ENCODE data around the gene ADGRL3.

ADGRL3 gene

DNA sequence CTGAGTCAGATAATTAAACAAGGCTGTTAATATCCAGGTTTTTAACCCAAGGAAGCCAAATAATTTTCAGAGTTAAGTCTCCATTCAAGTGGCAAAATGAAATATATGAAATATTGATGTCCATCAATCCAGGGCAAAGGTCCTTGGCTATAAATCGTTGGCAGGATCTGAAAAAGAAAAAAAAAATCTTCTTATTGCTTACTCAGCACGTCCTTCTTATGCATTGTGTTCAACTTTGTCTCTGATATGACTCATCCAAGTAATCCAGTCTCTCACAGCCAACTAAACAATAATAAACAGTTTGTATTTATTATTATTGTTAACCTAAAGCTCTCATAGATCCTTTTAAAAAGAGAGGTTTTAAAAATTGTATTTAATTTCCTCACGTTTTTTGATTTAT is 851.2 kb downstream of the ADGRL3 start:
- Histone ChIP-seq H3K4me1 (ENCODE audit: insufficient read depth, low read length, severe bottlenecking) (no peaks in the 10 kb centered on the region), H2AFZ (ENCODE audit: low read length) (no peak overlapping the region)

GRCh38 chr4:62053974-62054373 is 853.8 kb downstream of the ADGRL3 start:
- no peaks in the 10 kb centered on the region for H4K20me1 ChIP-seq (ENCODE audit: insufficient read depth, low read length)
- no peak overlapping the region for H2AFZ ChIP-seq (ENCODE audit: low read length)
- no peak overlapping the region for H3K27ac ChIP-seq (ENCODE audit: low read depth, low read length, poor library complexity, severe bottlenecking)
- H3K9ac ChIP-seq (ENCODE audit: low read length), result no peak overlapping the region
- H3K4me1 ChIP-seq (ENCODE audit: insufficient read depth, low read length, severe bottlenecking), result no peaks in the 10 kb centered on the region
- H3K4me3 ChIP-seq (ENCODE audit: low read depth, low read length, poor library complexity, severe bottlenecking), result no peak overlapping the region
- no peaks in the 10 kb centered on the region for H3K27me3 ChIP-seq (ENCODE audit: insufficient read depth, low read length)
- no peak for TF ChIP-seq EZH2 (IDR thresholded peaks at IDR 0.05; ENCODE audit: borderline replicate concordance, low read length)
- TF ChIP-seq, protein P1, sequence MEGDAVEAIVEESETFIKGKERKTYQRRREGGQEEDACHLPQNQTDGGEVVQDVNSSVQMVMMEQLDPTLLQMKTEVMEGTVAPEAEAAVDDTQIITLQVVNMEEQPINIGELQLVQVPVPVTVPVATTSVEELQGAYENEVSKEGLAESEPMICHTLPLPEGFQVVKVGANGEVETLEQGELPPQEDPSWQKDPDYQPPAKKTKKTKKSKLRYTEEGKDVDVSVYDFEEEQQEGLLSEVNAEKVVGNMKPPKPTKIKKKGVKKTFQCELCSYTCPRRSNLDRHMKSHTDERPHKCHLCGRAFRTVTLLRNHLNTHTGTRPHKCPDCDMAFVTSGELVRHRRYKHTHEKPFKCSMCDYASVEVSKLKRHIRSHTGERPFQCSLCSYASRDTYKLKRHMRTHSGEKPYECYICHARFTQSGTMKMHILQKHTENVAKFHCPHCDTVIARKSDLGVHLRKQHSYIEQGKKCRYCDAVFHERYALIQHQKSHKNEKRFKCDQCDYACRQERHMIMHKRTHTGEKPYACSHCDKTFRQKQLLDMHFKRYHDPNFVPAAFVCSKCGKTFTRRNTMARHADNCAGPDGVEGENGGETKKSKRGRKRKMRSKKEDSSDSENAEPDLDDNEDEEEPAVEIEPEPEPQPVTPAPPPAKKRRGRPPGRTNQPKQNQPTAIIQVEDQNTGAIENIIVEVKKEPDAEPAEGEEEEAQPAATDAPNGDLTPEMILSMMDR (IDR thresholded peaks at IDR 0.05; ENCODE audit: low read length), result no peak
- no peaks in the 10 kb centered on the region for H3F3A ChIP-seq (ENCODE audit: insufficient read depth, low read length)
- H3K36me3 ChIP-seq (ENCODE audit: insufficient read depth, low read length), result no peaks in the 10 kb centered on the region
- no peaks in the 10 kb centered on the region for H3K9me2 ChIP-seq (ENCODE audit: low read depth, low read length)
- no peaks in the 10 kb centered on the region for H3K79me2 ChIP-seq (ENCODE audit: insufficient read depth, low read length)
- H3K9me3 ChIP-seq (ENCODE audit: low read length), result no peaks in the 10 kb centered on the region
- no peak overlapping the region for H3K4me2 ChIP-seq (ENCODE audit: low read length)

More for the DNA sequence above, 851.2 kb downstream of the ADGRL3 start:
- TF ChIP-seq, protein P1 (IDR thresholded peaks at IDR 0.05; ENCODE audit: low read length), result no peak
- TF ChIP-seq EZH2 (IDR thresholded peaks at IDR 0.05; ENCODE audit: borderline replicate concordance, low read length), result no peak
- no peaks in the 10 kb centered on the region for H3K36me3 ChIP-seq (ENCODE audit: insufficient read depth, low read length)
- H3K4me2 ChIP-seq (ENCODE audit: low read length), result no peak overlapping the region
- H3K9ac ChIP-seq (ENCODE audit: low read length), result no peak overlapping the region
- no peaks in the 10 kb centered on the region for H3K9me2 ChIP-seq (ENCODE audit: low read depth, low read length)
- no peak overlapping the region for H3K4me3 ChIP-seq (ENCODE audit: low read depth, low read length, poor library complexity, severe bottlenecking)
- no peaks in the 10 kb centered on the region for H3F3A ChIP-seq (ENCODE audit: insufficient read depth, low read length)
- no peaks in the 10 kb centered on the region for H4K20me1 ChIP-seq (ENCODE audit: insufficient read depth, low read length)
- H3K27ac ChIP-seq (ENCODE audit: low read depth, low read length, poor library complexity, severe bottlenecking), result no peak overlapping the region
- H3K9me3 ChIP-seq (ENCODE audit: low read length), result no peaks in the 10 kb centered on the region
- no peaks in the 10 kb centered on the region for H3K27me3 ChIP-seq (ENCODE audit: insufficient read depth, low read length)
- no peaks in the 10 kb centered on the region for H3K79me2 ChIP-seq (ENCODE audit: insufficient read depth, low read length)

GRCh38 chr4:62057031-62057430 is 856.9 kb downstream of the ADGRL3 start:
- H2AFZ ChIP-seq (ENCODE audit: low read length), result no peak overlapping the region
- no peaks in the 10 kb centered on the region for H3K36me3 ChIP-seq (ENCODE audit: insufficient read depth, low read length)
- H3K27ac ChIP-seq (ENCODE audit: low read depth, low read length, poor library complexity, severe bottlenecking), result no peak overlapping the region
- H3K4me2 ChIP-seq (ENCODE audit: low read length), result no peak overlapping the region
- no peaks in the 10 kb centered on the region for H3K9me3 ChIP-seq (ENCODE audit: low read length)
- H3K79me2 ChIP-seq (ENCODE audit: insufficient read depth, low read length), result no peaks in the 10 kb centered on the region
- TF ChIP-seq, protein P1 (IDR thresholded peaks at IDR 0.05; ENCODE audit: low read length), result no peak
- no peak for TF ChIP-seq EZH2 (IDR thresholded peaks at IDR 0.05; ENCODE audit: borderline replicate concordance, low read length)
- H3K4me1 ChIP-seq (ENCODE audit: insufficient read depth, low read length, severe bottlenecking), result no peaks in the 10 kb centered on the region
- H3K4me3 ChIP-seq (ENCODE audit: low read depth, low read length, poor library complexity, severe bottlenecking), result no peak overlapping the region
- no peaks in the 10 kb centered on the region for H4K20me1 ChIP-seq (ENCODE audit: insufficient read depth, low read length)
- H3K27me3 ChIP-seq (ENCODE audit: insufficient read depth, low read length), result no peaks in the 10 kb centered on the region
- H3F3A ChIP-seq (ENCODE audit: insufficient read depth, low read length), result no peaks in the 10 kb centered on the region
- H3K9me2 ChIP-seq (ENCODE audit: low read depth, low read length), result no peaks in the 10 kb centered on the region
- no peak overlapping the region for H3K9ac ChIP-seq (ENCODE audit: low read length)

All from OCI-LY1 (cell line).